SK-N-SH treated with all-trans-retinoic acid at 6 μM for 48 hours (cell line): Measurements from ENCODE around the gene IQCK.

ENCODE experiments used
- ESRRG ChIP-seq: fragments of 250-450 bp; sonication (Bioruptor Pico); IDR thresholded peaks from 2 replicates; pipeline ENCODE4 v1.6.1; 2021; ENCODE audit warnings: mild to moderate bottlenecking
- RARB ChIP-seq: fragments of 250-450 bp; sonication (Bioruptor Pico); IDR thresholded peaks from 2 replicates; pipeline ENCODE4 v1.8.0; 2021; ENCODE audit warnings: mild to moderate bottlenecking, moderate library complexity

GRCh38 chr16:19894586-19894985 is 176.5 kb downstream of the IQCK start:
- TF ChIP-seq ESRRG (CRISPR knock-in tag) (no peak), RARB (no peak)
